MM.1S (cell line): ENCODE measurements around the gene PCDH9.

Experiments used
- CTCF ChIP-seq: fragments of 300-600 bp; sonication (generic); IDR thresholded peaks from 2 replicates; pipeline ENCODE4 v1.5.1; 2016; ENCODE audit warnings: antibody characterized with exemption, low read length, mixed read lengths
- EZH2 ChIP-seq: fragments of 300-600 bp; sonication (generic); optimal IDR thresholded peaks from 2 replicates; pipeline ENCODE3; 2017; ENCODE audit warnings: low read depth, mild to moderate bottlenecking, antibody characterized with exemption, low read length, mixed read lengths
- EZH2phosphoT487 ChIP-seq: fragments of 300-600 bp; sonication (generic); IDR thresholded peaks from 2 replicates; pipeline ENCODE4 v1.6.1; 2018; ENCODE audit warnings: antibody characterized with exemption, low read length

- TF ChIP-seq CTCF (no peak), EZH2phosphoT487 (no peak), EZH2 (no peak)
These were observed 248.2 kb downstream of the PCDH9 start for GRCh38 chr13:66981912-66982311.
